Skeletal muscle satellite cell (primary cell): Measurements from ENCODE around the gene SNRNP200.
"Not testable (repeated sequence)": the region's sequence is repeated elsewhere in the genome, so short reads cannot be mapped to it uniquely, and the experiment has no call there.

Source experiments
- H3K27me3 ChIP-seq: 2 replicates; pipeline ENCODE4 v1.7.0; 2013; ENCODE audit warnings: low read length; ENCODE audit not compliant: control insufficient read depth, insufficient read depth
- H3K36me3 ChIP-seq: 2 replicates; pipeline ENCODE4 v1.7.0; 2013; ENCODE audit warnings: mild to moderate bottlenecking, control low read depth, low read length; ENCODE audit not compliant: insufficient read depth
- H3K4me1 ChIP-seq: 2 replicates; pipeline ENCODE4 v1.7.0; 2013; ENCODE audit warnings: low read length; ENCODE audit not compliant: control insufficient read depth, insufficient read depth
- H3K4me2 ChIP-seq: 2 replicates; pipeline ENCODE4 v1.7.0; 2013; ENCODE audit warnings: mild to moderate bottlenecking, low read length
- H3K4me3 ChIP-seq: 2 replicates; pipeline ENCODE4 v1.7.0; 2013; ENCODE audit warnings: low read length
- H3K9ac ChIP-seq: 2 replicates; pipeline ENCODE4 v1.7.0; 2013; ENCODE audit warnings: mild to moderate bottlenecking, low read depth, low read length, moderate library complexity
- H3K9me3 ChIP-seq: replicated peaks from 2 replicates; pipeline ENCODE4 v1.7.0; 2013; ENCODE audit warnings: mild to moderate bottlenecking, control low read depth, low read length

SNRNP200 gene

GRCh38 chr2:96305979-96306308, 598 bp upstream of the SNRNP200 start:
- Histone ChIP-seq H3K27me3 (no peaks in the 10 kb centered on the region), H3K36me3 (peaks cover 40% of the 10 kb centered on the region), H3K4me3 (peak overlapping the region; percentile 95), H3K9me3 (no peaks in the 10 kb centered on the region), H3K4me1 (peaks cover 17% of the 10 kb centered on the region), H3K4me2 (peak overlapping the region; percentile 96), H3K9ac (peak overlapping the region; percentile 95)

GRCh38 chr2:96304606-96305005, 740 bp downstream of the SNRNP200 start:
- H3K36me3 ChIP-seq, result peaks cover 49% of the 10 kb centered on the region
- H3K4me3 ChIP-seq, result peak overlapping the region; percentile 95
- peaks cover 17% of the 10 kb centered on the region for H3K4me1 ChIP-seq
- no peaks in the 10 kb centered on the region for H3K9me3 ChIP-seq
- no peaks in the 10 kb centered on the region for H3K27me3 ChIP-seq
- peak overlapping the region; percentile 96 for H3K4me2 ChIP-seq
- peak overlapping the region; percentile 95 for H3K9ac ChIP-seq

- H3K4me2 ChIP-seq, result no peak overlapping the region
- no peak overlapping the region for H3K9ac ChIP-seq
- no peak overlapping the region for H3K4me3 ChIP-seq
- H3K4me1 ChIP-seq, result peaks cover 17% of the 10 kb centered on the region
- peaks cover 75% of the 10 kb centered on the region for H3K36me3 ChIP-seq
- no peaks in the 10 kb centered on the region for H3K9me3 ChIP-seq
- H3K27me3 ChIP-seq, result no peaks in the 10 kb centered on the region
Observed at GRCh38 chr2:96301865-96302264, 3.5 kb downstream of the SNRNP200 start.

GRCh38 chr2:96296925-96297324, 8.4 kb downstream of the SNRNP200 start:
- H3K4me1 ChIP-seq, result no peaks in the 10 kb centered on the region
- H3K36me3 ChIP-seq, result peaks cover 92% of the 10 kb centered on the region
- no peaks in the 10 kb centered on the region for H3K9me3 ChIP-seq
- H3K4me3 ChIP-seq, result no peak overlapping the region
- no peak overlapping the region for H3K4me2 ChIP-seq
- no peak overlapping the region for H3K9ac ChIP-seq
- H3K27me3 ChIP-seq, result no peaks in the 10 kb centered on the region

- H3K4me1 ChIP-seq, H3K27me3 ChIP-seq, H3K9ac ChIP-seq, H3K4me3 ChIP-seq, H3K9me3 ChIP-seq, H3K4me2 ChIP-seq: not testable (repeated sequence)
- peaks cover 95% of the 10 kb centered on the region for H3K36me3 ChIP-seq
Observed at GRCh38 chr2:96294271-96294670, 11.1 kb downstream of the SNRNP200 start.

- Histone ChIP-seq H3K9ac (no peak overlapping the region), H3K9me3 (no peaks in the 10 kb centered on the region), H3K4me1 (no peaks in the 10 kb centered on the region), H3K27me3 (no peaks in the 10 kb centered on the region), H3K4me3 (no peak overlapping the region), H3K36me3 (peaks cover 96% of the 10 kb centered on the region), H3K4me2 (no peak overlapping the region)
Observed at GRCh38 chr2:96291751-96292150, 13.6 kb downstream of the SNRNP200 start.

GRCh38 chr2:96287273-96287856, 18.0 kb downstream of the SNRNP200 start:
- no peaks in the 10 kb centered on the region for H3K27me3 ChIP-seq
- H3K9me3 ChIP-seq, result no peaks in the 10 kb centered on the region
- no peak overlapping the region for H3K4me2 ChIP-seq
- H3K4me1 ChIP-seq, result no peaks in the 10 kb centered on the region
- no peak overlapping the region for H3K9ac ChIP-seq
- no peak overlapping the region for H3K4me3 ChIP-seq
- H3K36me3 ChIP-seq, result peaks cover 97% of the 10 kb centered on the region

- H3K9ac ChIP-seq, result no peak overlapping the region
- peaks cover 74% of the 10 kb centered on the region for H3K36me3 ChIP-seq
- no peaks in the 10 kb centered on the region for H3K27me3 ChIP-seq
- peaks cover 11% of the 10 kb centered on the region for H3K4me1 ChIP-seq
- no peak overlapping the region for H3K4me2 ChIP-seq
- H3K4me3 ChIP-seq, result no peak overlapping the region
- H3K9me3 ChIP-seq, result no peaks in the 10 kb centered on the region
Observed at GRCh38 chr2:96276787-96277499, 28.4 kb downstream of the SNRNP200 start.

- H3K4me1 ChIP-seq, result peaks cover 14% of the 10 kb centered on the region
- H3K9me3 ChIP-seq, result no peaks in the 10 kb centered on the region
- peaks cover 71% of the 10 kb centered on the region for H3K36me3 ChIP-seq
- H3K4me2 ChIP-seq, result no peak overlapping the region
- no peak overlapping the region for H3K4me3 ChIP-seq
- H3K27me3 ChIP-seq, result no peaks in the 10 kb centered on the region
- no peak overlapping the region for H3K9ac ChIP-seq
Observed at GRCh38 chr2:96274355-96275056, 30.8 kb downstream of the SNRNP200 start.

- peaks cover 71% of the 10 kb centered on the region for H3K36me3 ChIP-seq
- H3K27me3 ChIP-seq, result no peaks in the 10 kb centered on the region
- H3K9ac ChIP-seq, result no peak overlapping the region
- H3K9me3 ChIP-seq, result no peaks in the 10 kb centered on the region
- no peak overlapping the region for H3K4me2 ChIP-seq
- H3K4me1 ChIP-seq, result peaks cover 14% of the 10 kb centered on the region
- H3K4me3 ChIP-seq, result no peak overlapping the region
Observed at GRCh38 chr2:96273763-96274162, 31.6 kb downstream of the SNRNP200 start.

GRCh38 chr2:96271995-96272394, 33.4 kb downstream of the SNRNP200 start:
- Histone ChIP-seq H3K4me3 (no peak overlapping the region), H3K27me3 (no peaks in the 10 kb centered on the region), H3K36me3 (peaks cover 60% of the 10 kb centered on the region), H3K9ac (no peak overlapping the region), H3K4me1 (peaks cover 23% of the 10 kb centered on the region), H3K9me3 (no peaks in the 10 kb centered on the region), H3K4me2 (no peak overlapping the region)
